ENCODE data around the gene ITGB2.
A peak's percentile ranks its signal among the peaks of the same experiment; 100 is the strongest.

ITGB2 gene

GRCh38 chr21:44894687-44895302 lies 25.9 kb downstream of the ITGB2 start:
- DNase-seq: no peak

GRCh38 chr21:44893948-44894656 lies 26.6 kb downstream of the ITGB2 start:
- no peak for DNase-seq

GRCh38 chr21:44893278-44893556 lies 27.5 kb downstream of the ITGB2 start:
- DNase-seq: no peak

GRCh38 chr21:44892536-44893277 lies 28.0 kb downstream of the ITGB2 start:
- peak; percentile 79 for DNase-seq

- no peak for DNase-seq
Observed at GRCh38 chr21:44892095-44892494, 28.6 kb downstream of the ITGB2 start.

DNA sequence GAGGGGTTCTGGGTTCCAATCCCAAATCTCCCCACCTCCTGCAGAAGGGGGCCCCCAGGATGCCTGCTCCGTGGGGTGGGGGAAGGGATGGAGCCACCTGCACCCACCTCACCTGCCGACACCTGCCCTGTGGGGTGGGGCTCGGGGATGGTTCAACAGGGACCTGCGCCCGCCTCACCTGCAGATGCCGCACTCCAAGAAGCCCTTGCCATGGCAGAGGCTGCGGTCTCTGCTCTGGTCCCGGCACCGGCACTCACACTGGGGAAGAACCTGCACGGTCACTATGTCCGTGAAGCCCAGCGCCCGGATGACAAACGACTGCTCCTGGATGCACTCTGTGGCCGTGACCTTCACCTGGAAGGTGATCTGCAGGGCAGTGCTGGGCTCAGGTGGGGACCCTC lies 29.1 kb downstream of the ITGB2 start:
- no peak for DNase-seq

DNA sequence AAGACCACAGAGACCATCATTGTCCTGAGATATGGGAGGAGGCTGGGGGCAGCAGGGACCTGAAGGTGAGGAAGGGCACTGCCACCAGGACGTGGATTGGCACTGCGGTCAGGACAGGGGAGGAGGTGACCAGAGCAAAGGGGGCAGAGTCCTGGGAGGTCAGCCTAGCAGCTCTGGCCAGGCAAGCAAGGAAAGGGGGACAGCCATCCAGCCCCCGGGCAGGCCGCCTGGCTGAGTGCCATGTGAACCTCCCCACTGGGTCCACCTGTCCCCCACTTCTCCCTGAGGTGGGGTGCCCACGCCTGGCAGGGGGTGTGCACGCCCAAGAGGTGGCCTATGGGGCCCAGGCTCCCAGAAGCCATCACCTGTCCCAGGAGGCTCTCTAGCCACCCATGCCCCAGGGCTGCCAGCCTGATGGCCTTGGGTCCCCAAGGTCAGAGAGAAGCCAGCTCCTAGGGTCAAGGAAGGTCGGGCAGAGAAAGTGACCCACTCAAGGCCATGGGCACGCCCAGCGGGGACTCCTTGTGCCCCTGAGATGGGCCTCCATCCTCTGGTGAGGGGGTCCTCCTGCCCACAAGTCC lies 29.6 kb downstream of the ITGB2 start:
- DNase-seq: no peak

GRCh38 chr21:44890338-44890931 lies 30.3 kb downstream of the ITGB2 start:
- no peak for DNase-seq

- no peak for DNase-seq
Observed at GRCh38 chr21:44889625-44890337, 30.9 kb downstream of the ITGB2 start.

- DNase-seq: no peak
Observed at GRCh38 chr21:44888581-44889550, 31.8 kb downstream of the ITGB2 start.

DNA sequence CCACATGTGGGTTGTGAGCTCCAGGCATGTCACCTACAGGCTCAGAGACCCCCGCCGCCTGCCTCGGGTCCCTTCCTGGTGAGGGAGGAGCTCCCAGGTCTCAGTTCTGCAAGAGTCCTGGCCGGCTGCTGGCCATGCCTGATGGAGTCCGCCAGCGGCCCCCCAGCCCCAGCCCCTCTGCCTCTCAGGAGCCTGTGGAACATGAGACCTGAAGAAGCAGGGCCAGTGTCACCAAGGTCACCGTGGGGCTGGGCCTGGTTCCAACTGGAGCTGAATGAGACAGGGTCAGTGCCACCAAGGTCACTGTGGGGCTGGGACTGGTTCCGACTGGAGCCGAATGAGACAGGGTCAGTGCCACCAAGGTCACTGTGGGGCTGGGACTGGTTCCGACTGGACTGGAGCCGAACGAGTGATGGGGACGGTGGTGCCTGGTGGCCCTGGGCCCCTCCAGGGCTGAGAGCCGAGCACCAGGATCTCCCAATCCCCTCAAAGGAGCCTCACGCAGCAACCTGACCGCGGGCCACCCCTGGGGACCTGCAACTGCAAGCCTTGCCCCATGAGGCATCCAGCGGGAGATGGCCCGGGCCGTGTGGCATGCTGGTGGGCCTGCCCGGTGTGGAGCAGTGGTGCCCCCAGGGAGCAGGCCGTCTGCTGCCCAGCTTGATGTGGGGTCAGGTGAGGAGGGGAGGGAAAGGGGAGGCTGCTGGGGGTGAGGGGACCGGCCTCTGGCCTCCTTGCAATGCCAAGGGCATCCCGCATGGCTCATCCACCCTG lies 32.7 kb downstream of the ITGB2 start:
- DNase-seq: no peak

- no peak for DNase-seq
Observed at GRCh38 chr21:44887126-44887806, 33.4 kb downstream of the ITGB2 start.

DNA sequence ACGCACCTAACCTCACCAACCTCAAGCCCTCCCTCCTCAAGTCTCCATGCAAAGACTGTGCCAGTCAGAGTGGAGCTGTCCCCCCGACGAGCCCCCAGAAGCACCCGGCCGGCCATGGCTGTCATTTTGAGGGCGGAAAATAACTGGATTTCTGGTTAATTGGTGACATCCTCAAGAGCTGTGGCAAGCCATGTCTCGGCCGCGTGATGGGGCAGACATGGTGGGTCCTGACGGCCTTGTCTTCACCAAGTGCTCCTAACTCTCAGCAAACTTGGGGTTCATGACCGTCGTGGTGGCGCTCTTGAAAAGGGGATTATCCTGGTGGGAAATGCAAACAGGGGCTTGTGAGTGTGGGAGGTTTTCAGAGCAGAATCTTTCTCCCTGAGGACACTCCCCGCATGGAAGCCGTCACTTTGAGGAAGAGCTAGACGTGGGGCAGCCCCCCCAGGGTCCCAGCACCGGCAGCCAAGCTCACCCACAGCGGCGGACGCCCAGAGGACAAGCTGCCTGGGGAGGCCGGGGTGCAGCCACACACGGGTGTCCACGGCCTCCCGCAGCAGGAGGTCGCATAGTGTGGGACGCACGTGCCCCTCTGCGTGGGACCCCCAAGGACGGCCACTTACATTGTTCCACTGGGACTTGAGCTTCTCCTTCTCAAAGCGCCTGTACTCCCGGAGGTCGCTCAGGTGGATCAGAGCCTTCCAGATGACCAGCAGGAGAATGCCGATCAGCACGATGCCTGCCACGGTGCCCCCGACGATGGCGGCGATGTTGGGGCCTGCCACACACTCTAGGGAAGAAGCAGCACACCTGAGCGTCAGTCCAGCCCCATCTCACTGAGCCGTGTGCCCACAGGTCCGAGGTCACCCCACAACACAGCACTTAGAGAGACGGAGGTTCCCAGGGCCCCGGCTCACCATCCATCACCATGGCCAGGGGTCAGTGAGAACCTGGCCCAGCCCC lies 34.3 kb downstream of the ITGB2 start:
- no peak for DNase-seq

GRCh38 chr21:44885615-44886014 lies 35.1 kb downstream of the ITGB2 start:
- DNase-seq: no peak

- no peak for DNase-seq
Observed at GRCh38 chr21:44884097-44884496, 36.6 kb downstream of the ITGB2 start.

- no peak for DNase-seq
Observed at GRCh38 chr21:44883250-44883649, 37.4 kb downstream of the ITGB2 start.

DNA sequence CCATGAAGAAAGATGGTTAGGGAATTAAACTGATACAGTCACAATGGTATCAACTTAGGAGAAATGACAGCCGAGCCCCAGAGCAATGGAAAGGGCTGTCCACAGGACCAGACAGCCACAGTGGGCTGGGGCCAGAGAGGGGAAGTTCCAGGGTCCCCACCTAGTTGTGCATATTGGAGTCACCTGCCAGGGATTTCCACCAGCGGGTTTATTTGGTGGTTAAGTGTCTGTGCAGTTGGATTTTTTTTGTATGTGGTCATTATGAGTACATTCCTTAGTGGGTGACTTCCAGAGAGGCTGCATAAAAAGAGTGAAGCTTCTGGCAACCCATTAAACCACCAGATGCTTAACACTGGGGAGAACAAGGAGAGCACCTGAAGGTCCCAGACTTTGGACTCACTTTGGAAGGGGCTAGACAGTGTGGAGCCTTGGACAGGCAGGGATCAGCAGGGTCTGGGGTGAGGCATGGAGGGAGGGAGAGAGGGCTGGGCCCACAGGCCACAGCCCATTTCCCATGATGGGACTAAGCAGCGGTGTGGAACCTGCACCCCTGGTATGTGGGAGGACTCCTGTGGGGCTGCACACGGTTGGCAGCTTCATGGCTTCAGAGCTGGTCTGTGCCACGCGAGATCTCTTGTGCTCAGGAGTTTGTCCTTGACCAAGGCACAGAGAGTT lies 39.4 kb downstream of the ITGB2 start:
- no peak for DNase-seq
